HG03045 (cell line): ENCODE measurements around the gene VANGL1.

Experiments
- ATAC-seq: cut with Tn5 transposase; IDR thresholded peaks from one replicate; pipeline ENCODE4 v1.9.1; 2021; ENCODE audit warnings: mild to moderate bottlenecking, moderate library complexity; ENCODE audit not compliant: unreplicated experiment

Gene VANGL1

GRCh38 chr1:115643666-115644065, 1.9 kb downstream of the VANGL1 start:
- ATAC-seq: no peak

- no peak for ATAC-seq
These were observed 2.3 kb downstream of the VANGL1 start for GRCh38 chr1:115644109-115644508.

- no peak for ATAC-seq
These were observed 5.3 kb downstream of the VANGL1 start for GRCh38 chr1:115647047-115647446.

- ATAC-seq: no peak
These were observed 5.7 kb downstream of the VANGL1 start for GRCh38 chr1:115647507-115647906.

GRCh38 chr1:115647919-115648650, 6.3 kb downstream of the VANGL1 start:
- ATAC-seq: no peak

GRCh38 chr1:115648717-115649691, 7.2 kb downstream of the VANGL1 start:
- peak; percentile 87 for ATAC-seq

GRCh38 chr1:115649964-115650363, 8.2 kb downstream of the VANGL1 start:
- ATAC-seq: no peak

- no peak for ATAC-seq
These were observed 9.2 kb downstream of the VANGL1 start for GRCh38 chr1:115650961-115651360.

GRCh38 chr1:115651391-115651790, 9.6 kb downstream of the VANGL1 start:
- ATAC-seq: no peak

GRCh38 chr1:115652236-115652788, 10.5 kb downstream of the VANGL1 start:
- no peak for ATAC-seq

- no peak for ATAC-seq
These were observed 12.4 kb downstream of the VANGL1 start for GRCh38 chr1:115654125-115654524.

- ATAC-seq: no peak
These were observed 13.0 kb downstream of the VANGL1 start for GRCh38 chr1:115654663-115655305.

GRCh38 chr1:115655306-115655663, 13.5 kb downstream of the VANGL1 start:
- ATAC-seq: no peak

- ATAC-seq: no peak
These were observed 14.1 kb downstream of the VANGL1 start for GRCh38 chr1:115655916-115656315.

- no peak for ATAC-seq
These were observed 14.8 kb downstream of the VANGL1 start for GRCh38 chr1:115656461-115657077.

- no peak for ATAC-seq
These were observed 16.9 kb downstream of the VANGL1 start for GRCh38 chr1:115658646-115659045.

GRCh38 chr1:115660151-115660550, 18.4 kb downstream of the VANGL1 start:
- no peak for ATAC-seq

GRCh38 chr1:115661157-115661556, 19.4 kb downstream of the VANGL1 start:
- no peak for ATAC-seq

GRCh38 chr1:115665319-115666096, 23.7 kb downstream of the VANGL1 start:
- ATAC-seq: no peak

- no peak for ATAC-seq
These were observed 24.4 kb downstream of the VANGL1 start for GRCh38 chr1:115666206-115666605.
